ENCODE results near the gene IER3.

IER3 gene

DNA sequence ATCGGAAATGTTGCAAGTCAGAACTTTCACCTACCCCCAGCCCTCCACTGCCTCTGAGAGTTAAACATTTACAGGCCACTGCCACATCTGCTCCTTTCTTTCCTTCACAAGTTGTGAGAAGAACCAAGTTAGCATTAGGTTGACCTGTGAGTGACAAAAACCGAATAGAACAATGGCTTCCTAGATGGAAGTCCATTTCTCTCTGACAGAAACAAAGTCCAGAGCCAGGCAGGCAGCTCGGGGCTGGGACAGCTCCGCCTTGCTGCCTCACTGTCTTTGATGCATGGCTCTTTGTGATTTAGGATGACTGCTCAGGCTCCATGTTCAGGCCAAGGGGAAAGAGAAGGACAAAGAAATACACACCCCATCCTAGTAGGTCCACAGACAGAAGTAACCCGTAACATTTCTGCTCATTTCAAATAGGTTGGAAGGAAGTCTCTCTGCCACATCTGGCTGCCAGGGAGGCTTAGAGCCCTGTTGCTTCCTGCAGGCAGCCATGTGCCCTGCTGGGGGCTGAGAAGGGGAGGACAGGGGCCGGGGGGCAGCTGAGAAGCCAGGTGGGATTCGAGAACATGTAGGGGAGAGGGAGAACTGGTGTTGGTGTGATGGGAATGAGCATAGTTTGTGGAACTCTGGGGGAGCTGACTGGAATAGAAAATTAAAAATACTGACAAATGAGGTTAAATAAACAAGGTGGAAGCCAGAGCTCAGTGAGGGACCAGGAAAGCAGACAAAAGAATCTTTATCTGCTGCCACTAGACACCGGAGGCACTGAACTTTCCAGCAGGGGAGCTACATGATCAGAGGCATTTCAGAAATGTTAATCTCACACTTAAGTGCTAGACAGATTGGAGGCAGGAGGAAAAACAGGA, 19.5 kb upstream of the IER3 start (continued):
- TF ChIP-seq SCRT2 (tag by site-specific recombination; IDR thresholded peaks at IDR 0.05) (peak; percentile 84), ZNF248 (tag by site-specific recombination; IDR thresholded peaks at IDR 0.05) (no peak), HOXD13 (CRISPR knock-in tag; IDR thresholded peaks at IDR 0.05; ENCODE audit: borderline replicate concordance) (peak; percentile 17; the same call in 1 of the 2 replicates), ZNF266 (tag by site-specific recombination; IDR thresholded peaks at IDR 0.05; ENCODE audit: low read depth) (no peak), ZNF121 (tag by site-specific recombination; IDR thresholded peaks at IDR 0.05) (no peak), ZNF571 (tag by site-specific recombination; IDR thresholded peaks at IDR 0.05) (no peak), BCL11A (tag by site-specific recombination; IDR thresholded peaks at IDR 0.05; ENCODE audit: low read depth) (no peak), GLIS2 (tag by site-specific recombination; IDR thresholded peaks at IDR 0.05) (peak; percentile 55; the same call in 1 of the 2 replicates), EGR2 (tag by site-specific recombination; IDR thresholded peaks at IDR 0.05; ENCODE audit: low read depth) (no peak), FEZF1 (tag by site-specific recombination; IDR thresholded peaks at IDR 0.05) (peak; percentile 82), ZFP3 (tag by site-specific recombination; IDR thresholded peaks at IDR 0.05; ENCODE audit: low read depth) (no peak), ZXDB (tag by site-specific recombination; IDR thresholded peaks at IDR 0.05) (peak; percentile 54; the same call in 1 of the 2 replicates), ZBTB8A (tag by site-specific recombination; IDR thresholded peaks at IDR 0.05) (peak; percentile 49), ZSCAN30 (tag by site-specific recombination; IDR thresholded peaks at IDR 0.05) (peak; percentile 78), ZNF555 (tag by site-specific recombination; conservative IDR thresholded peaks at IDR 0.05) (no peak), OSR2 (tag by site-specific recombination; IDR thresholded peaks at IDR 0.05) (peak; percentile 90), ZNF398 (tag by site-specific recombination; IDR thresholded peaks at IDR 0.05) (no peak), SP7 (tag by site-specific recombination; IDR thresholded peaks at IDR 0.05) (peak; percentile 61), ZNF677 (tag by site-specific recombination; IDR thresholded peaks at IDR 0.05) (no peak), ZIC2 (tag by site-specific recombination; IDR thresholded peaks at IDR 0.05) (peak; percentile 96), GFI1B (tag by site-specific recombination; IDR thresholded peaks at IDR 0.05) (peak; percentile 76; the same call in 1 of the 2 replicates), BCL11B (tag by site-specific recombination; IDR thresholded peaks at IDR 0.05; ENCODE audit: low read depth) (0 out of 2 replicates have a peak, but pooled peaks have one; percentile 29), ZNF416 (tag by site-specific recombination; IDR thresholded peaks at IDR 0.05) (no peak), PRDM1 (tag by site-specific recombination; IDR thresholded peaks at IDR 0.05) (0 out of 2 replicates have a peak, but pooled peaks have one; percentile 54), ZNF19 (tag by site-specific recombination; IDR thresholded peaks at IDR 0.05; ENCODE audit: low read depth) (no peak), TCF7L2 (IDR thresholded peaks at IDR 0.05; ENCODE audit: borderline replicate concordance, low read depth, low read length) (peak; percentile 94), ZNF776 (tag by site-specific recombination; IDR thresholded peaks at IDR 0.05; ENCODE audit: borderline replicate concordance) (no peak), ZFHX2 (tag by site-specific recombination; conservative IDR thresholded peaks at IDR 0.05) (no peak), PRDM4 (tag by site-specific recombination; IDR thresholded peaks at IDR 0.05) (0 out of 2 replicates have a peak, but pooled peaks have one; percentile 28), ZNF48 (tag by site-specific recombination; IDR thresholded peaks at IDR 0.05) (no peak), ZNF169 (tag by site-specific recombination; IDR thresholded peaks at IDR 0.05) (no peak), ZFP37 (tag by site-specific recombination; IDR thresholded peaks at IDR 0.05) (no peak), ZNF529 (tag by site-specific recombination; IDR thresholded peaks at IDR 0.05; ENCODE audit: insufficient replicate concordance) (no peak)
- TF ChIP-seq, protein P1, sequence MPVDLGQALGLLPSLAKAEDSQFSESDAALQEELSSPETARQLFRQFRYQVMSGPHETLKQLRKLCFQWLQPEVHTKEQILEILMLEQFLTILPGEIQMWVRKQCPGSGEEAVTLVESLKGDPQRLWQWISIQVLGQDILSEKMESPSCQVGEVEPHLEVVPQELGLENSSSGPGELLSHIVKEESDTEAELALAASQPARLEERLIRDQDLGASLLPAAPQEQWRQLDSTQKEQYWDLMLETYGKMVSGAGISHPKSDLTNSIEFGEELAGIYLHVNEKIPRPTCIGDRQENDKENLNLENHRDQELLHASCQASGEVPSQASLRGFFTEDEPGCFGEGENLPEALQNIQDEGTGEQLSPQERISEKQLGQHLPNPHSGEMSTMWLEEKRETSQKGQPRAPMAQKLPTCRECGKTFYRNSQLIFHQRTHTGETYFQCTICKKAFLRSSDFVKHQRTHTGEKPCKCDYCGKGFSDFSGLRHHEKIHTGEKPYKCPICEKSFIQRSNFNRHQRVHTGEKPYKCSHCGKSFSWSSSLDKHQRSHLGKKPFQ (tag by site-specific recombination; IDR thresholded peaks at IDR 0.05): peak; percentile 60; the same call in 1 of the 2 replicates
- TF ChIP-seq, protein P2, sequence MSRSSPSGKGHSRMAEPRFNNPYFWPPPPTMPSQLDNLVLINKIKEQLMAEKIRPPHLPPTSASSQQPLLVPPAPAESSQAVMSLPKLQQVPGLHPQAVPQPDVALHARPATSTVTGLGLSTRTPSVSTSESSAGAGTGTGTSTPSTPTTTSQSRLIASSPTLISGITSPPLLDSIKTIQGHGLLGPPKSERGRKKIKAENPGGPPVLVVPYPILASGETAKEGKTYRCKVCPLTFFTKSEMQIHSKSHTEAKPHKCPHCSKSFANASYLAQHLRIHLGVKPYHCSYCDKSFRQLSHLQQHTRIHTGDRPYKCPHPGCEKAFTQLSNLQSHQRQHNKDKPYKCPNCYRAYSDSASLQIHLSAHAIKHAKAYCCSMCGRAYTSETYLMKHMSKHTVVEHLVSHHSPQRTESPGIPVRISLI (tag by site-specific recombination; IDR thresholded peaks at IDR 0.05): no peak
